Daoy (cell line): ENCODE results near the gene CFAP46. TPM values are rescaled to one million over a fixed set of nuclear protein-coding genes. Genes with fewer than 3 reads are reported as not detected.

Experiments
- DNase-seq: peaks from one replicate; pipeline ENCODE4 v3.0.0-alpha.2; 2015; ENCODE audit warnings: low read depth
- total RNA-seq: library from RNA; depleted of rRNA; stranded (reverse); fragments of >200 nt; shearing (Covaris generic); gene quantifications from 2 replicates; pipeline ENCODE4 v1.2.3, GENCODE V29; 2014

Gene CFAP46
- total RNA-seq, 1 experiment from 2014 or later = 4.4 TPM

DNA sequence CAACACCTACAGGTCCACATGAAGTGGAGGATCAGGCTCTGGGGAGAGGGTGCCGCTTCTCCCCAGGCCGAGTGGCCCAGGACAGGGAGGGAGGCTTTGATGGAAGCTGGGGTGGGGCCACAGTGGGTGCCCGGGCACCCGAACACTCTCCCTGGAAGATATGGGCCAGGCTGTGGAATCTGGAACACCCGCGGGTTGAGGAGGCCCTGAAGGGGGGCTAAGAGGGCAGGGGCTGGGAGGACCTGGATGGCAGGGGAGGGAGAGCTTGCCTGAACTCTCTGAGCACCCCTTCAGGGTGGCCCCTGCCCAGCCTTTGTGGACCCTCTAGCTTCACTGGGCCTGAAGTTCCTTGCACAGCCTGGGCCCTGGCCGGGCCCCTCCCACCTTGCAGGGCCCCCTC is 151.9 kb downstream of the CFAP46 start:
- no peak for DNase-seq

DNA sequence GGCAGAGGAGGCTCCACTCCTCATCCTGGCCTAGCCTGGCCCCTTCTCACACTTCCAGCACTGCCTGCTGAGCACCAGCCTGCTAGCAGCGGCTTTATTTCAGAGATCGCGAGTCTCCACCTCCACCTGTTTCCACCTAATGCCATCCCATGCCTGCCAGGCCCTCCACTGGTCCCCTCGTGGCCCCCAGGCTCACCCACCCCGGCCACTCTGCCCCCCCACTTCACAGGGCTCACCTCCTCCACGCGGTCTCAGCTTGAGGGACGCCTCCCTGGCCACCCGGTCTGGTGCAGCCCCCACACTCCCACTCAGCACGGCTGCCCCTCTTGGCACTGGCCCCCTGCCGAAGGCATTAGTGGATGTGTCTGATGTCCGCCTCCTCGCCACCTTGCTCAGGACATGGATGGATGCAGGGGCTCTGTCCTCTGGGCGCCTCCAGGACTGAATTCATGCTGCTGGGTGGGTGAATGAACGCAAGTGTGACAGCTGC is 152.7 kb downstream of the CFAP46 start:
- no peak for DNase-seq

DNA sequence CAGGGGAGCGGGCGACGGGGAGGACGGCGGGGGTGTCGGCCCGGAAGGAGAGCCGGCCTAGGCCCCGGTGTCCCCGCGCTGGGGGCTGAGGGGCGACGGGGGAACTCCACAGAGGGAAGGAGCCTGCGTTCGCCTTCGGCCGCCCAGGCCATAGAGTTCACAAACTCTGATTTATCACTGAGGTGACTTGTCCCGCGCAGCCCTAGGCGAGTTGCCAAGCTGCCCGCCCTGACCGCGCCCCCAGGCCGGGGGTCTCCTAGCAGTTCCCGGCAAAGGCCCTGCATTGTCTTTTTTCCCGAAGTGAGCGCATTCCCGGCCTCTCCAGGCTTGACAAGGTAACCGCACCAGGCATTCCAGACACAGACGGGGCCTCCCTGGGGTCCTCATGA is 153.5 kb downstream of the CFAP46 start:
- no peak for DNase-seq

DNA sequence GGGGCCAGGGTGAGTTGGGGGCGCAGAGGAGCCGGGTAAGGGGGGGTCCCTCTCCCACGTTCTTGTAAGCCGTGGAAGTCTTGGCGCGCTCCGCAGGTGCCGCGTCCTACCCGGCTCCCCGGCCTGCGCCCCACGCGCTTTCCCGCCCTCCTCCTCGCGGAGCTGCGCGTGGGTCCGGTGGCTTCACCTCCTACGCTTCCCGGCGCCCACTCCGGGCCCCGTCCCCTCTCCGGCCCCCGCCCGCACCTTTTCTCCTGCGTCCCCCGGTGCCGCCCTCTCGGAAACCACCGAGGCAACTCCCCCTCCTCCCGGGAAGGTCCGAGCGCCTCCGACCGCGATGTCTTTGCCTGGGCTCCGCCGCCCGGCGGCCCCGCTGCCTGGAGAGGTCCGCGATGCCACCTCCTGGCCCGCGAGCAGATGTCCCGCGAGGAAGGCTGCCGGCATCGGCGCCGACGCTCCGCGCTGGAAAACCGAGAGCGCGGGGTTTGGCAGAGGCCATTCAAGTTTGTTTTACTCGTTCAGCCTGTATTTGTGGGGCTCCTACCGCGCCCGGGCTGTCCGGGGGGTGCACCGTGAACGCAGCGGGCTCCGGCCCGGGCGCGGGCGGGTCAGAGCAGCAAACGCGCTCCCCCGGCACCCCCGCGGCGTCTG is 154.1 kb downstream of the CFAP46 start:
- DNase-seq = peak; percentile 25

DNA sequence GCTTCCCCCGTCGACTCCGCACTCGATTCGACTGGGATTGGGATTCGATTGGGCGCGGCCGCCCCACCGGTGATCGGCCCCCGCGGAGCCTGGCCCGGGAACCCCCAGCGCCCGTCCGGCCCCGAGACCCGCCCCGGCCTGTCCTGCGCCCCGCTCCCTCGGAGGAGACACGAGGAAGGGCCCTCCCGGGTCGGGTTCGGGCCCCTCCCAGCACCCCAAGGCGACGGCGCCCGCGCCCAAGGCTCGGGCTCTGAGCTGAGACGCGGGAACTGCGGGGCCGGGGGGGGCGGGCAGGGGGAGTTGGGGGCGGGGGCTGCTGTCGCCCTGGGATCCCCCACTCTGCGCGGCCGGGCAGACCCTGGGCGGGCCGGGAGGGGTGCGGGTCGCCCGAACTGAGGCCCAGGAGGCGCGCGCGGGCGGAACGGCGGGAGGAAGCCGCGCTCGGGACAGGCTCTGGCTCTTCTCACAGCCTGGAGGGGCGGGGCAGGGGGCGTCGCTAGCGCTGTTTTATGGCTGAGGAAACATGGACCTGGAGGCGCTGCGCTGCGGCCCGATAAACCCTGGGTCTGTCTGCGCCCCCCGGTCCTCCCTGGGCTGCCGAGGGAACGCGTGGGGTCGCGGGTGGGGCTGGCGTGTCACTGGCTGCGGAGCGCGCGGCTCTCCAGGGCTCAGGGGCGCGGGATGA is 154.7 kb downstream of the CFAP46 start:
- peak; percentile 30 for DNase-seq

DNA sequence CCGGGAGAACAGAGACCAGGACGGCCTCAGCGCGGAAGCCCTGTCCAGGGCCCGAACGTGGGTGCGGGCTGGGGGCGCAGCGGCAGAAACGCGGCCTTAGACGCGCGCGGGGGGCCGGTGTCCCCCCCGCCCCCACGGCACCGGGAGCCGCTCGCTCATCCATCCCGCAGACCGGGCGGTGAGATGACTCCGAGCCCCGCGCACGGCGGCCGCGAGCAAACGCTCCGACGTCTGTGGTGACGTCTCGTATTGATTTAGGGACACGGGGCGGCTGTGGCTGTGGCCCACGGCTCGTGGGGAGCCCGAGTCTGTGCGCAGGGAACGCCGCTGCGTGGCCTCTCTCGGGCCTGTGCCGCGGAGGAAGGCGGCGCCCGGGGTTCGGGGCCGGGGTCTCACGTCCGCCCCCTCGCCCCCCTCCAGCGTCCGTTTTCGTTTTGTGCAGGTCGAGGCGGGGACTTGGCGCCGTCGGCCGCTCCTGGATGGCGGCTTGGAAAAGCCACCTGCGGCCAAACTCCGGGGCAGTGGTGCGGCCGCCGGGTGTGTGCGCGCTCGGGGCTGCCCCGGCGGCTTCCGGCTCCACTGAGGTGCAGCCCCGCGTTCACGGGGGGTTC is 155.4 kb downstream of the CFAP46 start:
- no peak for DNase-seq

DNA sequence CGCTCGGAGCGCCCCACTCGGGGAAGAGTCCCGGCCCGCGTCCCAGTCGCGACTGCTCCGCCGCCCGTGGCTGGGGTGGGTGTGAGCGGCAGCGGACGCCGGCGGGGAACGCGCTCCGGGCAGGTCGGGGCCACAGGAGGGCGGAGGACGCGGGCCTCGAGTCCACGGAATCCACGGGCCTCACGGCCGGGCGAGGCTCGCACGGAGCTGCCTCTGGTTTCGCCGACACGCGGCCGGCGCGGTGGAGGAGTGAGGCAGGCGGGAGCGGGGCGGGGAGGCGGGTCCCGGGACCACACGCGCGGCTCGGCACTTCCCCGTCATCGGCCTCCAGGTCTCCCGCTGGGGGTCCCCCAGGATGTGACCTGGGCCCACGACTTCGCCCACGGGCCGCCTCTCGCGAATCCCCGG is 155.9 kb downstream of the CFAP46 start:
- no peak for DNase-seq

DNA sequence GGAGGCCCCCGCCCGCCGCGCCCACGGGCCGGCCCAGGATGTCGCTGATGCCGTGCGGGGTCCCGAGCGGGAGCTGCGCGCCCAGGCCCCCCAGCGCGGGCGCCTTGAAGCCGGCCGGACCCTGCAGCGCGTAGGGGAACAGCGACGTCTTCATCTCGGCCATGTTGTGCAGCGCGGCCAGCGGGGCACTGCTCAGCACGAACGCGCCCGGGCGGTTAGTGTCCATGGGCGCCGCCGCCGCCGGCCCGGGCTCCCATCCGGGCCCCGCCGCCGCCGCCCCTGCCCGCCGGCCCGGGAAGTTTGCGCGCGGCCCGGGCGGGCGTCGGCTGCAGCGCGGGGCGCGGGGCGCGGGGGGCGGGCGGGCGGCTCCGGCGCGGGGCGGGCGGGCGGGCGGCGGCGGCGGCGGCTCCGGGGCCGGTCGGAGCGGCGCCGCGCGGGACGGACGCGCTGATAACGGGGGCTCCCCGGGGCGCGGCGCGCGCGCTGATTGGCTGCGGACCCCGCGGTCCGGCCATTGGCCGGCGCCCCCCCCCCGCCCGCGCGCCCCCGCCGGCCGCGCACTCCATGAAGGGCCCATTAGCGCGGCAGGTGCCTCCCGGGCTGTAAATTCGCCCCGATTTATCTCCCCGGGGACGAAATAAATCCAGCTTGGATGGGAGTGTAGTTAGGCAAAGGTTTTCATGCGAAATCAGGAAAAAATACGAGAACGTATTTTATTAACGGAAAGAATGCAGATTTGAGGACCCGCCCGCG is 156.5 kb downstream of the CFAP46 start, which contains the start of gene NKX6-2:
Gene NKX6-2 (minus strand): TSS at position 425 of the 753 bp plus-strand sequence. CDS start 199 bp downstream, at position 226.
- no peak for DNase-seq

DNA sequence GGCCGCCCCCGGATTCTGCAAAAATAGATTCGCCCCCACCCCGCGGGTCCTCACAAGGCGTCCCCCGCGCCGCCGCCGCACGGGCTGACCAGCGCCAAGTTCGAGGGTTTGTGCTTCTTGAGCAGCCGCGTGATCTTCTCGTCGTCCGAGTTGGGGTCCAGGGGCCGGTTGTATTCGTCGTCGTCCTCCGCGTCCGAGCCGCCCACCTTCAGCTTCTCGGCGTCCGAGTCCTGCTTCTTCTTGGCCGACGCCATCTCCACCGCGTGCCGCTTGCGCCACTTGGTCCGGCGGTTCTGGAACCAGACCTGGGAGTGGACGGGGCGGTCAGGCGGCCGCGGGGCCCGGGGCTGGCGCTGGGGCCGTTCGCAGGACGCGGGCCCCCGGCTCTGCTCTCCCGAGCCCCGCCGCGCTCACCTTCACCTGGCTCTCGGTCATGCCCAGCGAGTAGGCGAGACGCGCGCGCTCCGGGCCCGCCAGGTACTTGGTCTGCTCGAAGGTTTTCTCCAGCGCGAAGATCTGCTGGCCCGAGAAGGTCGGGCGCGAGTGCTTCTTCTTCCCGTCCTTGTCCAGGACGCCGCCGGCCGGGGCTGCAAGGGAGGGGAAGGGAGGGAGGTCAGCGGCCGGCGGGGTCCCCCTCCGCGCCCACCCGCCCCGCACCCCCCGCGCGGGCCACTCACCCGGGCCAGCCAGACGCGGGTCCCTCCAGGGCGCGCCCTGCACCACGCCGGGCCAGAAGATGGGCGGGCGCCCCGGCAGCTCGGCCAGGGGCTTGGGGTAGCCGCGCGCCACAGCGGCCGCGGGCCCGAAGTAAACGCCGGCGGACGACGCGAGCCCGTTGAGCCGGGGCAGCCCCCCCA is 157.3 kb downstream of the CFAP46 start:
- DNase-seq = no peak

- no peak for DNase-seq
Observed at GRCh38 chr10:132783940-132784865, 158.2 kb downstream of the CFAP46 start.

GRCh38 chr10:132783165-132783939 is 159.0 kb downstream of the CFAP46 start:
- DNase-seq = no peak

DNA sequence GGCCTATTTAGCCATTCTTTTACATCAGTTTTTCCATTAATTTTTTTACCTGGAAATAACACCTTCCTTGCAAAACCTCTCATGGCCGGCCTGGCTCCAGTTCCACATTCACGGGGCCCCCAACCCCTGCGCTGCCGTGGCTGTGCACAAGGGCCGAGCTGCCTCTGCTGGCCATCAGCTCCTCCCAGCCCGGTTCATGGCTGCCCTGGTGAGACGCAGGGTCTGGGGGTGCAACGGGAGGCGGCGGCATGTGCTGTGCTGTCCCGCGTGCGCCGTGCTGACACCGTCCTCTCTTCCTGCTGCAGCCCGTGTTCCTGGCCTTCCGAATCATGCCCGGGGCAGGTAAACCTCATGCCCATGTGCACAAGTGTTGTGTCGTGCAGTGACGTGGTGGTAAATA is 160.8 kb downstream of the CFAP46 start:
- no peak for DNase-seq

DNA sequence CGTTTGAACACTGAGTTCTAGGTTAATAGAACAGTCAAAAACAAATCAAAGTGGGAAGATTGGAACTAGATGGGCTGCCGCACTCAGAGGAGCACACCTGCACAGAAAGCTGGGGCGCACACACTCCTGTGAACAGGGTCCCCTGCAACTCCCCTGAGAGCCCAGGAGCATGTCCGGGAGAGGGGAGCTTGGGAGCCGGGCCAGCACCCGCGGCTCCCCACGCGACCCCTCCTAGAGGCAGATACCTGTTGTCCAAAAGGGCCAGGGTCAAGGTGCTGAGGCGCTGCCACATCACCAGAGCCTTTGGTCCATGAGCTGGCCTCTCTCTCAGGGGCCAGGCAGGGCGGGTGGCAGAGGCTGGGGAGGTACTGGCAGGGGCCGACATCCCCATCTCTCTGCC is 162.0 kb downstream of the CFAP46 start:
- no peak for DNase-seq

GRCh38 chr10:132779549-132780294 is 162.6 kb downstream of the CFAP46 start:
- DNase-seq = no peak

GRCh38 chr10:132777441-132777840 is 164.9 kb downstream of the CFAP46 start:
- no peak for DNase-seq

- no peak for DNase-seq
Observed at GRCh38 chr10:132776821-132777220, 165.5 kb downstream of the CFAP46 start.

- no peak for DNase-seq
Observed at GRCh38 chr10:132776186-132776585, 166.2 kb downstream of the CFAP46 start.
